ENCODE results near the gene TMEM243.

The TMEM243 gene

DNA sequence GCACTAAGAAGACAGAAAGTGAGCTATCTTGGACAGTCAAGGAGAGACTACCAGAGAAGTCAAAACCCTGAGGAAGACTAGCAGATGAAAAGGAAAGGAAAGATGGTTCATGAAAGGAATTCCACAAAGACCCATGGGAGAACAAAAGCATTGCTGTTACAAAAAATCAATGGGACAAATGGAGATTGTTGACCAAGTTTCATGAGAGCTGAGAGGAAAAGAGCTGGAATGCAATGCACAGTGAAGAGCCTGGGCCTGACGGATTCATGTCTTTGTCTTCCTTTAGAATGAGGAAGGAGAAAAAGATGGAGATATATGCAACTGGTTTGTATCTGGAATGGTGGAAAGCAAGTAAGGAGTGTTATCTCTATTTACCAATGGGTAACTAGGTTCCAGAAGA is 17.3 kb downstream of the TMEM243 start:
- peaks cover 31% of the 10 kb centered on the region for H3K9me3 Mint-ChIP-seq
- no peak for DNase-seq
- H3K36me3 Mint-ChIP-seq (ENCODE audit: low read depth): peaks cover 99% of the 10 kb centered on the region
- H3K4me3 Mint-ChIP-seq: no peak overlapping the region
- no peaks in the 10 kb centered on the region for H3K27me3 Mint-ChIP-seq
- H3K4me1 Mint-ChIP-seq (ENCODE audit: low read depth): peaks cover 73% of the 10 kb centered on the region
- H3K27ac Mint-ChIP-seq: peak overlapping the region; percentile 84

- H3K4me1 Mint-ChIP-seq (ENCODE audit: low read depth): peaks cover 73% of the 10 kb centered on the region
- H3K27ac Mint-ChIP-seq: peak overlapping the region; percentile 80
- no peak for DNase-seq
Measured at GRCh38 chr7:87199700-87200450, 19.7 kb downstream of the TMEM243 start.

DNA sequence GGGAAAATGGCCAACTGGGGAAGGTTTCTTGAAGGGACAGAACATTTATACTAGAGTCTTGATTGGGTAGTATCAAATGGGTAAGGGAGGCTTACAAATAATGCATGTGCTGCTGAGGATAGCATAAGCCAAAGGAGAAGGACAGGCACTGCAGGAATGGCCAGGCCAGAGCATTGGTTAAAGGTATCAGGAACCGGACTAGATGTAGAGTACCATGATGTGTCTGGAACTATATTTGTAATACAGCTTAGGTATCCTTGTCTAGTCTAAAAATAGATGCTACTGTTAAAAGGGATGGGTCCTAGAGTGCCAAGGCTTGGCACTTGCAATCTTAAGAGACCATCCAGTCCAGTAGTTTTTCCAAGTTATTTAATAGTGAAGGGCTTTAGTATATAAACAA is 20.3 kb downstream of the TMEM243 start:
- Mint-ChIP-seq H3K27me3 (no peaks in the 10 kb centered on the region), H3K9me3 (peaks cover 15% of the 10 kb centered on the region), H3K4me3 (no peak overlapping the region), H3K4me1 (ENCODE audit: low read depth) (peaks cover 74% of the 10 kb centered on the region), H3K27ac (peak overlapping the region; percentile 80), H3K36me3 (ENCODE audit: low read depth) (peaks cover 100% of the 10 kb centered on the region)
- DNase-seq: no peak

More at GRCh38 chr7:87199700-87200450, 19.7 kb downstream of the TMEM243 start:
- Mint-ChIP-seq H3K4me3 (no peak overlapping the region), H3K36me3 (ENCODE audit: low read depth) (peaks cover 100% of the 10 kb centered on the region), H3K27me3 (no peaks in the 10 kb centered on the region), H3K9me3 (peaks cover 17% of the 10 kb centered on the region)

- Mint-ChIP-seq H3K27me3 (no peaks in the 10 kb centered on the region), H3K36me3 (ENCODE audit: low read depth) (peaks cover 98% of the 10 kb centered on the region), H3K9me3 (no peaks in the 10 kb centered on the region), H3K4me1 (ENCODE audit: low read depth) (peaks cover 62% of the 10 kb centered on the region), H3K4me3 (no peak overlapping the region), H3K27ac (peak overlapping the region; percentile 88)
- no peak for DNase-seq
Measured at GRCh38 chr7:87193912-87194311, 25.6 kb downstream of the TMEM243 start.

- no peak for DNase-seq
- peaks cover 61% of the 10 kb centered on the region for H3K4me1 Mint-ChIP-seq (ENCODE audit: low read depth)
- H3K9me3 Mint-ChIP-seq: no peaks in the 10 kb centered on the region
- H3K27me3 Mint-ChIP-seq: no peaks in the 10 kb centered on the region
- peak overlapping the region; percentile 88 for H3K27ac Mint-ChIP-seq
- H3K4me3 Mint-ChIP-seq: no peak overlapping the region
- H3K36me3 Mint-ChIP-seq (ENCODE audit: low read depth): peaks cover 97% of the 10 kb centered on the region
Measured at GRCh38 chr7:87192784-87193487, 26.6 kb downstream of the TMEM243 start.

DNA sequence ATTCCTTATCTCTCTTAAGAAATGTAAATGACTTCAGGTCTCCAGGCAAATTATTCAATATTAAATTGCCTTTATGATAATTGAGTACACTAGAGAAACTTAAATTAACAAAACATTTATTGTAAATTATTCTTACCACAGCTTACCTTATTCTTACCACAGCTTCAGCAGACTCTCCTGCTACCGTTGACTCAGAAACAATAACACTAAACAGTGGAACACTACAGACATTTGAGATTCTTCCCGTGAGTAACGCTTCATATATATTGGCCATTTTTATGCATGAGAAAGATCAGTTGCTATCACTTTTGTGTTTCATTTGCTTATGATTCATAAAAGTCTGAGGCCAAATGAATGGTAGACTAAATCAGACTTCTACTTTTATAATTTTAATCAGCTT is 28.7 kb downstream of the TMEM243 start:
- H3K9me3 Mint-ChIP-seq: no peaks in the 10 kb centered on the region
- peak overlapping the region; percentile 70 for H3K27ac Mint-ChIP-seq
- H3K36me3 Mint-ChIP-seq (ENCODE audit: low read depth): peaks cover 95% of the 10 kb centered on the region
- no peaks in the 10 kb centered on the region for H3K27me3 Mint-ChIP-seq
- no peak for DNase-seq
- H3K4me1 Mint-ChIP-seq (ENCODE audit: low read depth): peaks cover 50% of the 10 kb centered on the region
- no peak overlapping the region for H3K4me3 Mint-ChIP-seq

DNA sequence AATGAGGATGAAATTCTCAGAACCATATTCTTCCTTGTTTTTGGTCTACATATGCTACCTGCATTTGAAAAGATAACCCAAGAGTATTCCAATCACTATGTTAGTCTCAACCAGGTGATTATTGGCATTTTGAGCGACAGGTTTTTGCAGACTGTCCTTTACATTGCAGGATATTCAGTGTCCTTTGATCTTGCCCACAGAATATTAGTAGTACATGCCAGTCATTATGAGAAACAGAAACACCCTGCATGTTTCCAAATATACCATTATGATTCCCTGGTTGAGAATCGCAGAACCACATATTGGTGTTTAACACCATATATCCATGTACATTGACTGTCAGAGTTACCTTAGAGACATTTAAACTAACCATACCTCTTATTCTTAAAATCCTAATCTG is 30.6 kb downstream of the TMEM243 start:
- DNase-seq: no peak
- peaks cover 46% of the 10 kb centered on the region for H3K4me1 Mint-ChIP-seq (ENCODE audit: low read depth)
- no peaks in the 10 kb centered on the region for H3K9me3 Mint-ChIP-seq
- H3K36me3 Mint-ChIP-seq (ENCODE audit: low read depth): peaks cover 95% of the 10 kb centered on the region
- no peaks in the 10 kb centered on the region for H3K27me3 Mint-ChIP-seq
- peak overlapping the region; percentile 50 for H3K27ac Mint-ChIP-seq
- H3K4me3 Mint-ChIP-seq: no peak overlapping the region

DNA sequence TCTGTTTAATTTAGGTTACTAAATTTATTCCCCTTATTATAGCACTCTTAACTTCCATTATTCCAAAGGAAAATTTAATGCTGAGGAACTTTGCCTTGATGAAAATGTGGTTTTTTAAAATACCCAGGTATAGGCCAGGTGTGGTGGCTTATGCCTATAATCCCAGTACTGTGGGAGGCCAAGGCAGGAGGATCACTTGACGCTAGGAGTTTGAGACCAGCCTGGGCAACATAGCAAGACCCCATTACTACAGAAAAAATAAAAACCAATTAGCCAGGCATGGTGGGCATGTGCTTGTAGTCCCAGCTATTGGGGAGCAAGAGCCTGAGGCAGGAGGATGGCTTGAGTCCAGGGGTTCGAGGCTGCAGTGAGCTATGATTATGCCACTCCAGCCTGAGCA is 32.4 kb downstream of the TMEM243 start:
- peaks cover 48% of the 10 kb centered on the region for H3K4me1 Mint-ChIP-seq (ENCODE audit: low read depth)
- no peak for DNase-seq
- no peak overlapping the region for H3K4me3 Mint-ChIP-seq
- H3K27ac Mint-ChIP-seq: peak overlapping the region; percentile 52
- no peaks in the 10 kb centered on the region for H3K27me3 Mint-ChIP-seq
- peaks cover 95% of the 10 kb centered on the region for H3K36me3 Mint-ChIP-seq (ENCODE audit: low read depth)
- no peaks in the 10 kb centered on the region for H3K9me3 Mint-ChIP-seq

DNA sequence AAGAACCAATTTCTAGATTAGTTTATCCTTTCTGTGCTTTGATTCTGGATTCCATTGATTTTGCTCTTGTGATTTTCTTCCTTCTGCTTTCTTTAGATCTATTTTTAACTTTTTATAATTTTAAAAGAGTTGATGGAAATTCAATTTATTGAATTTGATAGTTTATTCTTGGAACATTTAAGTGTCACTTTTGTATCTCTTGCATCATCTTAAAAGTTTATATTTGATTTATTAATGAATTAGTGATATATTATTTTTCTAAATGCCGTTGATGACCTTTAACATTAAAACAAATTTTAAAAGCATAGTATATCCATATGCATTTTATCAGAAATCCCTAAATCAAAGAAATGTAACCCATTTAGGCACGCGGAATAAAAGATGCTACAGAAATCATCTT is 40.4 kb downstream of the TMEM243 start:
- Mint-ChIP-seq H3K9me3 (no peaks in the 10 kb centered on the region), H3K27ac (no peak overlapping the region), H3K4me3 (no peak overlapping the region), H3K4me1 (ENCODE audit: low read depth) (peaks cover 55% of the 10 kb centered on the region), H3K36me3 (ENCODE audit: low read depth) (peaks cover 92% of the 10 kb centered on the region), H3K27me3 (no peaks in the 10 kb centered on the region)
- no peak for DNase-seq

DNA sequence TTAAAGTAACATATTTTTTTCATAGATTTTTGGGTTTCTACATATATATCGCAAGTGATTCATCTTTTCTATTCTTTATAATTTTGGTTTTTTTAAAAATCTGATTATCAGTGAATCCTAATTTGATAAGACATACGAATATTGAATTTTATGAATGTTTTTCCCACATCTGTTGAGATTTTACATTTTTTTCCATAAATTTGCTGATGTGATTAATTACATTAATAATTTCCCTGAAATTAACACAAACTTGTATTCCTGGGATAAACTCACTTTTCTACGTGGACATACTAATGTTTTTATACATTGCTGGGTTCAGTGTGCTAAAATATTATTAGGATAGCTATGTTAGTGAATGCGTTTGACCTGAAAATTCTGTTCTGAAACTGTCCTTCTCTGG is 41.2 kb downstream of the TMEM243 start:
- Mint-ChIP-seq H3K27me3 (no peaks in the 10 kb centered on the region), H3K36me3 (ENCODE audit: low read depth) (peaks cover 92% of the 10 kb centered on the region), H3K27ac (no peak overlapping the region), H3K9me3 (no peaks in the 10 kb centered on the region), H3K4me3 (no peak overlapping the region), H3K4me1 (ENCODE audit: low read depth) (peaks cover 54% of the 10 kb centered on the region)
- no peak for DNase-seq

GRCh38 chr7:87173471-87173870 is 46.1 kb downstream of the TMEM243 start:
- Mint-ChIP-seq H3K27ac (peak overlapping the region; percentile 1), H3K4me3 (no peak overlapping the region), H3K9me3 (no peaks in the 10 kb centered on the region), H3K4me1 (ENCODE audit: low read depth) (peaks cover 33% of the 10 kb centered on the region), H3K36me3 (ENCODE audit: low read depth) (peaks cover 98% of the 10 kb centered on the region), H3K27me3 (no peaks in the 10 kb centered on the region)
- no peak for DNase-seq

DNA sequence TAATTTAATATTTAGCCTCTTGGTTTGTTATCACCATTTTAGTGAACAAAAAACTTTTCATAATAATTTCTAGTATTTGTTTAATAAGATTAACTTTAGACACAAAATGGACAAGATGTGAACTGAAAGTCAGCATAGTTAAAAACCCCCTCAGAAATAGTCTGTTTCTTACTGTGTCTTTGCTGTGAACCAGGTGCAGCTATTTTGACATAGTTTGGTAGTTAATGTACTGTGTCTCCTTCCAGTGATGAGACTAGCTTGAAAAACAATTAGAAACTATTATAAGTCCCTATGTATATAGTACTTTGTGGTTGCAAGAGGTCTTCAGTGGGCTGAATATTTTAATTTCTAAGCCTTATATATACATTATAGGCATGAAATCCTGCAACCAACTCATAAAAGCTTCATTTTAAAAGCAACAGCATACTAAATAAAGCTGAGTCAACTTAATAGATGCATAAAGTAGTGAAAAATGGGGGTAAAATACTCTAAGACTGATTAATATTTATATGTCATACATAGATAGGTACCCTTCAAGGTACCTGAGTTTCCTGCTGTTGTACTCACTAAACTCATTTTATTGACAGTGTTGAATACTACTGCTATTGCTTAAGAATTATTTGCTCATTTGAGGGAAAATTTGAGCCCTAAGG is 48.1 kb downstream of the TMEM243 start:
- Mint-ChIP-seq H3K27ac (no peak overlapping the region), H3K36me3 (ENCODE audit: low read depth) (peaks cover 99% of the 10 kb centered on the region), H3K9me3 (no peaks in the 10 kb centered on the region), H3K4me3 (no peak overlapping the region), H3K27me3 (no peaks in the 10 kb centered on the region), H3K4me1 (ENCODE audit: low read depth) (peaks cover 31% of the 10 kb centered on the region)
- DNase-seq: no peak

DNA sequence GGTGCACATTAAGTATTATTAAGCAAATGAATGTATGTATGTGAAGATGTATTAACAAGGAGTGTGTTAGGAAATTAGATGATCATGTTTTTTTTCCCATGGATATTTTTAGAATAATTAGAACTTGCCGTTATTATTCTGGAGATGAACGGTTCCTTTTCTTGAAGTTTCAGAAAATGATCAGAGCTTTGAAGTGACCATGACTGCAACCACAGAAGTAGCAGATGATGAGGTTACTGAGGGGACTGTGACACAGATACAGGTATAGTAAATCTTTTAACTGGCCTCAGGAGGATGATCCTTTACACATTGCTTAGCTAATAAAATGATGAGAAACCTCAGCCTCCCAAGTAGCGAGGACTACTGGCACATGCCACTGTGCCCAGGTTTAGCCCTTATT is 48.7 kb downstream of the TMEM243 start:
- Mint-ChIP-seq H3K4me3 (no peak overlapping the region), H3K4me1 (ENCODE audit: low read depth) (peaks cover 25% of the 10 kb centered on the region), H3K9me3 (no peaks in the 10 kb centered on the region), H3K36me3 (ENCODE audit: low read depth) (peaks cover 99% of the 10 kb centered on the region), H3K27ac (peak overlapping the region; percentile 11), H3K27me3 (no peaks in the 10 kb centered on the region)
- no peak for DNase-seq

DNA sequence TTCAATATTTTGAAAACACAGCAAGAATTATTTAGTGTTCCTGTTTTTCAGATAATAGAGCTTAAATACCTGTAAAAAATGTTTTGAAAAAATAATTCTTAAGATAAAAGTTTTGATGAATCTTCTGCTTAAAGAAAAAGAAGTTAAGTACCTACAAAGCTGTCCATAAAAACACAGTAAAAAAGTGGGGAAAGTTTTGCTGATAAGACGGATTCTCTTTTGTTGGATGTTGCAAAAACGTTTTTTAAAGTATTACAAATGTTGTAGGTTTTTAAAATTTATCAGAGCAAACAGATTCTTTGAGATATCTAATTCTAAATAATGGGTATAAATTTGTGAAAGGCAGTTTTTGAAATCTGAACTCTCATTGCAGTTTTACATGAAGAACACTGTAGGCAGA is 55.1 kb downstream of the TMEM243 start:
- H3K4me3 Mint-ChIP-seq: no peak overlapping the region
- H3K9me3 Mint-ChIP-seq: no peaks in the 10 kb centered on the region
- peak overlapping the region; percentile 10 for H3K27ac Mint-ChIP-seq
- DNase-seq: no peak
- H3K36me3 Mint-ChIP-seq (ENCODE audit: low read depth): peaks cover 89% of the 10 kb centered on the region
- H3K27me3 Mint-ChIP-seq: no peaks in the 10 kb centered on the region
- peaks cover 41% of the 10 kb centered on the region for H3K4me1 Mint-ChIP-seq (ENCODE audit: low read depth)

GRCh38 chr7:87159538-87159937 is 60.0 kb downstream of the TMEM243 start:
- no peak for DNase-seq
- no peak overlapping the region for H3K4me3 Mint-ChIP-seq
- H3K9me3 Mint-ChIP-seq: no peaks in the 10 kb centered on the region
- no peaks in the 10 kb centered on the region for H3K27me3 Mint-ChIP-seq
- peaks cover 74% of the 10 kb centered on the region for H3K36me3 Mint-ChIP-seq (ENCODE audit: low read depth)
- H3K27ac Mint-ChIP-seq: no peak overlapping the region
- H3K4me1 Mint-ChIP-seq (ENCODE audit: low read depth): peaks cover 65% of the 10 kb centered on the region
